GM18505 (cell line): ENCODE measurements around the gene TRIP13.

Experiments
- ATAC-seq: cut with Tn5 transposase; IDR thresholded peaks from one replicate; pipeline ENCODE4 v1.9.1; 2021; ENCODE audit not compliant: unreplicated experiment
- POLR2A ChIP-seq: IDR thresholded peaks from 4 replicates; pipeline ENCODE4 v1.6.1; 2011; ENCODE audit warnings: borderline replicate concordance; ENCODE audit not compliant: insufficient read depth, insufficient read length; ENCODE audit errors: extremely low read depth

TRIP13 gene

DNA sequence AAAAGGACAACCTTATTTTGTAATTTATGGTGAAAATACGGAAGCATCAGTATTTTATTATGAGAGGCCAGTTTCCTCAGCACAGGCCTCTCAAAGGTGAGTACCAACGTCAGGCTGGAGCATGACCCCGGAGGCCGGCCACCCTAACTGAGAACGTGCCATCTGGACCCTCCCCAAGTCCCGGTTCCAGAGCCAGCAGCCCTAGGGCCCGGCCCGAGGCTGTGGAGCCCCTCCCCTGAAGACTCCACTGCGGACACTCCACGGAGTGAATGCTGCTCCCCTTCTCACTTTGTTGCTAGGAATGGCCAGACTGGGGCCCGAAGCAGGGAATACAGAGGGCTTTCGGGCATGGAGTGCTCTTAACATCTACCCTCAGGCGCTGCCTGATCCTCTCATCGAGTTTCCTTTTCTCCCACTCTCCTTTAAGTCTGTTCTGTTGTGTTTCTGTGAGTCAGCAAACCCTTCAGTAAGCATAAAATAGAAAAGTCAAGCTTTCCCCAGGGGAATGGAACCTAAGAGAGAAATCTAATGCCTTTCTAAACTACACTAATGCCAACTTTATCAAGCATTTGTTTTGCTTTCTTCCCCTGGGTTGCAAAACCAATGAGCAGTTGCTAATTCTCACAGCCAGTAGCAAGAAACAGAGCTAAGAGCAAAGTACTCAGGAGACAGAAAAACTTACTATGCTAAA, 4.6 kb upstream of the TRIP13 start:
- no peak for ATAC-seq
- no peak for TF ChIP-seq POLR2A

- TF ChIP-seq POLR2A = no peak
- ATAC-seq = no peak
Observed at GRCh38 chr5:888638-889035, 4.0 kb upstream of the TRIP13 start.

DNA sequence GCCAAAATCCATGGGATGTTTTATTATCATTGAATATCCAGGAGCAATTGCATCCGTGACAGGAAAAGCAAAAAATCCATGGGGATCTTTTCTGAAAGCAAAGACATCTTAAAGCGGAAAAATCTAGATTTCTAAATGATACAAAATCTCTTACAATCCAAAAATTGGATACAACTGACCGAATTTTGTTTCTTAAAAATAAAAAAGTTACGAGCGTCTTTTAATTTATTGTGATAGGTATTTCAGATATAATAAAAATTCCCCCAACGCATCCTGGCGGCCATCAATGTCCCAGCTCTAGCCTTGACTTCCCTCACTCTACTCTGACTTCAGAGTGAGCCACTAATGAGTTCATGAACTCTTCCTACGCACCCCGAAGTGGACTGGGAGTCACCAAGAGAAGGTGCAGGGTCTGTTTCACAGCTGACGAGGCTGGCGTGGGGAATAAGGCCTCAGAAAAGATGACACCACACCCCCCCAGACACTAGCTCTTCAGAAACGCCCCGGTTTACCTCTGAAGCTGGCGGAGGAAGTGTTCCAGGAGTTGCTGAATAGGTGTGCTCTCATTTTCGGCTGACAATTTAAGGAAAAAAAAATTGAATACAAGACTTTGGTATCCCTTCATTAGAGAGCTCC, 3.5 kb upstream of the TRIP13 start:
- no peak for TF ChIP-seq POLR2A
- ATAC-seq = no peak

- no peak for TF ChIP-seq POLR2A
- no peak for ATAC-seq
Observed at GRCh38 chr5:891117-891836, 1.4 kb upstream of the TRIP13 start.

DNA sequence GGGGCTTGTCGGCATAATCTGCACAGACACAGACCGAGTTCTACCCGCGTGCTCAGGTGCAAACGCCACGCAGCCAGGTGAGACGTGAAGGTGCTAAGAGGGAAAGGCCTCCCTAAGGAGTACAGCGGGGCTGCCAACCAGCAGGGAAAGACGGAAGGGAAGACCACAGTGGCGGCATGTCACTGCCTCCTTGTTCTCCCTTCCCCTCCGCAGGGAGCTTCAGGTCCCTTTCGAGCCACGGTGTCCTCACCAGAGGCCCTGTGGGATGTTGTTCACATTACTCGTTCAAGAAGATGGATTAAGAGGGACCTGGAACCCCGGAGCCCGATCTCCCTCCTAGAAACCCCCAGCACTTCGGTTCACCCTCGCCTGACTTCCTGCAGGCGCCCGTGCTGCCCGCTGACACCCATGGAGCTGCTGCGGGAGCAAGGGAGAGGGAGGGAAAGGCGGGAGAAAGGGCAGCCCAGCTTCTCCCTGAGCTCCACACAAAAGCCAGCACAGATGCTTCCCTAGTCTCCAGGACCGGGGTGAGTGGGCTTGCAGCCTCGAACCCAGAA, 769 bp upstream of the TRIP13 start:
- TF ChIP-seq POLR2A = no peak
- ATAC-seq = peak; percentile 20

DNA sequence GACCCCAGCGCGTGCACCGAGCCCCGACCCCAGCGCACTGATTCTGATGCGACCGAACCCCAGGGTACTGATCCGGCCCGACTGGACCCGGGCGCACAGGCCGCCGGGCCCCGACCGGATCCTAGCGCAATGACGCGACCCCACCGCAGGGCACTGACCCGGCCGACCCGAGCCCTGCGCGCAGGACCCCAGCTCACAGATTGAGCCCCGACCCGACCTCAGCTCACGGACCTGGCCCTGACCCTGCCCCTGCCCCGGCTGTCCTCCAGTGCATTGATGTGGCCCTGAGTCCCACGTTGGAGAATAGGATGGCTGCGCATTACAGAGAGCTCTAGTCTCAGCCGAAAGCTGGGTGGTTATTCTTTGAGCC, 438 bp downstream of the TRIP13 start:
- no peak for TF ChIP-seq POLR2A
- ATAC-seq = peak; percentile 13

DNA sequence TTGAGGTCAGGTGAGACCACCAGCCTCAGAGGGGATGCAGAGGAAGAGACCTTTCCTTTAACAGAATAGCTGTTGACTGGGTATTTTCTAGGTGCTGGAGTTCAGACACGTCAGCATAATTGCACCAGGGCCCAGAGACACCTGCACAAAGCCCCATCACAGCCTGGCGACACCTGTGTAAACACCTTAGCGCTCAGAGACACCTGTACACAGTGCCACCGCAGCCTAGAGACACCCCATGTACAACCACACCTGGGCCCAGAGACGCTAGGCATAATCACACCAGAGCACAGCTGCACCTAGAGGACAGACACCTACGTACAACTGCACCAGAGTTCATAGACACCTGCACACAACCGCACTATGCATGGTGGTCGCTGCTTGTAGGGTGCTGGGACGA, 1.0 kb downstream of the TRIP13 start:
- no peak for ATAC-seq
- TF ChIP-seq POLR2A = no peak

GRCh38 chr5:900781-901180, 8.1 kb downstream of the TRIP13 start:
- no peak for ATAC-seq
- TF ChIP-seq POLR2A = no peak

- TF ChIP-seq POLR2A = no peak
- ATAC-seq = no peak
Observed at GRCh38 chr5:902129-902916, 9.6 kb downstream of the TRIP13 start.

DNA sequence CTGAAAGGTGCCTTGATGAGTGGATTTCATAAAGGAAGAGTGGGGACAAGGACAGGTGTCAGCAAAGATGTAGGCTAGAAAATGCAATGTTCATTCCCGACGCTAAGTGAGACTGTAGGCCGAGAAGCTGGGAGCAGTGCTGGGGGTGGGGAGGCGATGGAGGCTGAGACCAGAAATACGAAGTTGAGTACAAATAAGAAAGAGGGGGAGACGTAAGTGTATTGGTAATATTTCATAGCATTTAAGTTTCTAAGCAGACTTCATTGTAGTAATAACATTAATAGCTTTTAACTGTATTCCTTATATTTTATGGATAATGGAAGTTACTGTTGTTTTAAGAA, 11.0 kb downstream of the TRIP13 start:
- no peak for TF ChIP-seq POLR2A
- ATAC-seq = no peak

DNA sequence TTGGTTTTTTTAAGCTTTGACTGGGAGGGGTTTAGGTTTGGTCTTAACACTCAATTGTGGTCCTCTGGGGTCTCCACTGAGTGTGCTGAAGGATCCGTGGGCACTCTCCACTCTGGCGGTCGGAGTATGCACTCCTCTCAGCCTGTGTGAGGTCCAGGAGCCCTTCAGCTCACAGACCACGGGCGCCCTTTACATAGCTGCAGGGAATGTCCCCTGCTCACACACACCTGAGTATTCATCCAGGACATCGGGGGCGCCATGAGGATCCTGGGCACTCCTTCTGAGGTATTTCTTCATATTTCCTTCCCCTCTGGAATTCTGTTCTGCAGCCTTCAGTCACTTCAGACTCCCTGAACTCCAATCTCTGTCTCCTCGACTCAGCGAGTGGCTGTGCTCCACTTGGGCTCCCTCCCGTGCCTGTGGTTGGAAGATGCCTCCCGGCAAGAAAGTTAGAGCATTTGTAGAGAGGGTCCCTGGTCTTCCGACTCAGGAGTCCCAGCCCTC, 12.5 kb downstream of the TRIP13 start:
- ATAC-seq = no peak
- TF ChIP-seq POLR2A = no peak

- TF ChIP-seq POLR2A = no peak
- ATAC-seq = no peak
Observed at GRCh38 chr5:907366-907910, 14.8 kb downstream of the TRIP13 start.

GRCh38 chr5:908172-908571, 15.5 kb downstream of the TRIP13 start:
- TF ChIP-seq POLR2A = no peak

DNA sequence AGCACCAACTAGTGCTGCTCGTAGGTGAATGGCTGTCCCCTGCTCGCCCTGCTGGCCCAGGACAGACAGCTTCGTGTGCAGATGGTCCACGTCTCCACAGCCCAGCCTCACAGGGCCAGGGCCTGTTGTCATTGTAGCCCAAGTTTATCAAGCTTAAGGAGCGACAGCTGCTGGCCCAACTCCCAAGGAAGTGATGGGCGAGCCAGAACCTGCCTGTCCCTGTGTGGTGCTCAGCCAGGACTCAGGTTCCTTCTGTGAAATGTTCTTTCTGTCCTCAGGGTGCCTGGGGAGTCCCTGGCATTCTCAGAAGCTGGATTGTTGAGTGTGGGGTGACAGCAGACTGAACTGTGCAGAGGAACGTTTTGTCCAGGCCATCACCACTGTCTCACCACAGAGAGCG, 16.4 kb downstream of the TRIP13 start:
- no peak for TF ChIP-seq POLR2A
- ATAC-seq = no peak

More at GRCh38 chr5:908172-908571, 15.5 kb downstream of the TRIP13 start:
- ATAC-seq = no peak
